Lower leg skin (tissue), 4 donors: ENCODE measurements around the gene HLA-DQB1. TPM values are rescaled to one million over a fixed set of nuclear protein-coding genes. Genes with fewer than 3 reads are reported as not detected.

Experiments
- DNase-seq, 2 donors: peaks; one replicate each; pipeline ENCODE4 v3.0.0-alpha.2; 2019; ENCODE audit warnings: low spot score in 2 of 2
- H3K4me3 ChIP-seq: fragments of 200-600 bp; sonication (generic); 2 replicates; pipeline ENCODE4 v1.5.1; 2017; ENCODE audit warnings: mild to moderate bottlenecking, low read depth; ENCODE audit not compliant: poor library complexity, severe bottlenecking
- CTCF ChIP-seq, 3 donors: fragments of 450-650 bp; IDR thresholded peaks; one replicate each; pipeline ENCODE4 v1.5.1; 2016; ENCODE audit warnings: antibody characterized with exemption in 3 of 3, mild to moderate bottlenecking in 3 of 3, moderate library complexity in 2 of 3
- POLR2A ChIP-seq, 2 donors: fragments of 450-650 bp; IDR thresholded peaks; one replicate each; pipeline ENCODE4 v1.6.1; 2016 to 2017; ENCODE audit warnings: antibody characterized with exemption in 2 of 2, mild to moderate bottlenecking in 1 of 2, moderate library complexity in 1 of 2
- WGBS, 2 donors: methylation state at CpG; one replicate each; pipeline ENCODE4 v1.1.5; 2018; 5-methylcytosine and 5-hydroxymethylcytosine counted together
- intact Hi-C: fragments of 100-400 bp; cut with DNase I; formaldehyde crosslinking; loops from one replicate; pipeline ENCODE4 v1.15.0; 2023; ENCODE audit warnings: low total_unique reads
- total RNA-seq, 4 donors: library from RNA; depleted of rRNA; stranded (reverse); fragments of >200 nt; gene quantifications; one replicate each; pipeline ENCODE4 v1.1.0, GENCODE V29; 2016

HLA-DQB1 gene
- total RNA-seq, 4 donors from 2014 or later: 0.44 to 11.3 (median 4.4) TPM

GRCh38 chr6:32617751-32618150 lies 48.7 kb downstream of the HLA-DQB1 start:
- H3K4me3 ChIP-seq: no peak overlapping the region
- 40 to 97% methylated on average over 1 of the region's 1 CpG for WGBS, 2 donors
- TF ChIP-seq POLR2A (IDR thresholded peaks at IDR 0.05) (no peak), CTCF (IDR thresholded peaks at IDR 0.05) (no peak)

GRCh38 chr6:32615885-32616532 lies 50.4 kb downstream of the HLA-DQB1 start:
- 46 to 63% methylated on average over 3 of the region's 3 CpGs for WGBS, 2 donors
- DNase-seq: no peak
- intact Hi-C loops: no loop called here
- H3K4me3 ChIP-seq: no peak overlapping the region
- TF ChIP-seq POLR2A (IDR thresholded peaks at IDR 0.05): no peak
- no peak for TF ChIP-seq CTCF (IDR thresholded peaks at IDR 0.05)

More at GRCh38 chr6:32617751-32618150, 48.7 kb downstream of the HLA-DQB1 start:
- intact Hi-C loops: no loop called here
- DNase-seq: no peak

- TF ChIP-seq POLR2A (IDR thresholded peaks at IDR 0.05): no peak
- no peak for TF ChIP-seq CTCF (IDR thresholded peaks at IDR 0.05)
- intact Hi-C loops: no loop called here
- 0 to 69% methylated on average over 1 of the region's 1 CpG for WGBS, 2 donors
- DNase-seq: no peak
- no peak overlapping the region for H3K4me3 ChIP-seq
Observed at GRCh38 chr6:32614366-32615081, 51.9 kb downstream of the HLA-DQB1 start.

GRCh38 chr6:32613475-32613874 lies 53.0 kb downstream of the HLA-DQB1 start:
- WGBS, 2 donors: 4 to 60% methylated on average over 6 of the region's 6 CpGs
- intact Hi-C loops: no loop called here
- TF ChIP-seq CTCF (IDR thresholded peaks at IDR 0.05): no peak
- no peak for TF ChIP-seq POLR2A (IDR thresholded peaks at IDR 0.05)
- DNase-seq: no peak
- H3K4me3 ChIP-seq: no peak overlapping the region

- intact Hi-C loops: no loop called here
- DNase-seq: no peak
- TF ChIP-seq POLR2A (IDR thresholded peaks at IDR 0.05): no peak
- no peak for TF ChIP-seq CTCF (IDR thresholded peaks at IDR 0.05)
- WGBS, 2 donors: 25 to 52% methylated on average over 3 of the region's 3 CpGs
- H3K4me3 ChIP-seq: no peak overlapping the region
Observed at GRCh38 chr6:32610682-32611296, 55.7 kb downstream of the HLA-DQB1 start.
